Left hindlimb (tissue), 1 donor: ENCODE measurements around the gene TBC1D4.

Experiments used
- DNase-seq: peaks from one replicate; pipeline ENCODE4 v3.0.0-alpha.2; 2018

Gene TBC1D4

DNA sequence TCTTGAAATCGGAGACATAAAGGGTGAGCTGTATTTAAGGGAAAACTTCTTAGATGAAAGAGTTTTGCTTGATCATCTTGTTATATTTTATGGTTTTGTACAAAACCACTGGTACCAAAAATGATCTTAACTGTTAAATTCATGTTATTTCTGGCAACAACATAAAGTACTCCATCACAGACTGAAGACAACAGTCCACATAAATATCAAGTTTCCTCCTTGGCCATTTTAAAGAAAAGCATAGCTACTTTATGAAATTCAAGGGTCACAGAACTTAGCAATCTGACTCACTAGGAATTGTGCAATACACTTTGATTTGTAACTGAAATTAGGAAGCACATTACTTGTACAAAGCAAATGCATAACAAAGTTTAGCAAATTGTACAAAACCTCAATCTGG, 66.3 kb downstream of the TBC1D4 start:
- DNase-seq = no peak

DNA sequence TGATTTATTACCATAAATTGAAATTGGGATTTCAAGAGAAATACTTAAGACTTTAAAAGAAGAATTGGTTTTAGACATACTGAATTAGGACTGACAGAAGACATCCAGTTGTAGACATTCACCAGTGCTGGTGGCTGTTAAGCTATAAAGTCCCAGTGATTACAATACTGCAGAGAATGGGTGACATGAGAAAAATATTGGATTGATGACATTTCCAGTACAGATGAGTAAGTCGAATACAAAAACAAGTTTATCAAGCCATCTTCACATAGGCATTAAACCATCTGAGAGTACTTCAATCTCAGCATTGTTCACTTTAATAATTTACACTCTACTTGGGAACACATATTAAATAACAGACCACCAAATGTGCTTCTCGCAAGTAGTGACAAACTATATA, 66.8 kb downstream of the TBC1D4 start:
- no peak for DNase-seq

DNA sequence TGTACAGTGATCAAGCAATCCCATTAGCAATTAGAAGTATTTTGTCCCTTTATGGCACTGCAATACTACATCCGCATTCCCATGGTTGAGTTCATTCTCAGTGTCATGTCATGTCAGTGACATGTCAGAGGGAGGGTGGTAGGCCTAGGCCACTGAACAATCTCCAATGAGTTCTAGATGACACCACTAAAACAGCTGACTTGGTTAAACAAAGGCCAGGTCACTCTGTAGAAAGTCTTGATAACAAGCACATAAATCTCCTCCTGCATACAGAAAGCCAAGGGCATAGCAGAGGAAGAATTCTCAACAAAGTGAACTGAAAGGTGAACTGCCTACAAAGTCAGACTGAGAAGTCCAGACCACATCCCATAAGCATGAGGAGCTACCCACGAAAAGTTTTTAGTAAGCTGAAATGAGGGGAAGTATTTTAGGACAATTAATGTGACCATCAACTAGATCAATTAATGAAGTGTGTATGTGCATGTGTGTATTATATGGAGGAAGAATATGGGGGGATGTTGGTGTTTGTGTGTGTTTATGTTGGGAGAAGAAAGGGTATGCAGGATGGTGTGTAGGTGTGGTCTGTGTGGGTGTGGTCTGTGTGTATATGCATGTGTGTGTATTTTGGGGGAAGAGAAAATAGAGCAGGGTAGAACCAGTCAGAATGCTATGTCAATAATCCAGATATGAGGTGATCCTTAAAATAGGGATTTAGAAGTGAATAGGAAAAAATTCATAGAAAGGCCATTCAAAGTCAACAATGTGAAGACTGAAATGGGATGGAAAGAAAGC, 67.7 kb downstream of the TBC1D4 start:
- DNase-seq = no peak

DNA sequence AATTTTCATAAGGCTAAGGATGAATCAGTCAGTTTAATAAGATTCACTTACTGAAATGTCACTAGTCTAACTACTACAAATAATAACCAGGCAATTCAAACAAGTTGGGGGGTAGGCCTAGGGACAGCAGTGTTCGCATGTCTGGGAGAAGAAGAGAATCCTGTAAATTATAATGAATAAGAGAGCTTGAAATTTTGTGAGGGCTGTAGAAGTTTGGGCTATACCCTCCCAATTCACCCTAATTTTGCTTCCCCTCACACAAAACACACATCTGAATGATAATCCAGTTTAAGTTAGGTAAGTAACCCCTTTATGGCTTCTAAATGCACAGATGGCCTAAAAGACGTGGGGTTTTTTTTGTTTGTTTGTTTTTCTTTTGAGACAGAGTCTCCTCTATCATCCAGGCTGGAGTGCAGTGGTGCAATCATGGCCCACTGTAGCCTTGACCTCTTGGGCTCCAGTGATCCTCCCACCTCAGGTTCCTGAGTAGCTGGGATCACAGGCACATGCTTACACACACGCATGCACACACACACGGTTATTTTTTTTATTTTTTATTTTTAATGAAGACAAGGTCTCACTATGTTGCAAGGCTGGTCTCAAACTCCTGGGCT, 69.9 kb downstream of the TBC1D4 start:
- DNase-seq = no peak

GRCh38 chr13:75410207-75410606, 71.8 kb downstream of the TBC1D4 start:
- DNase-seq = no peak

DNA sequence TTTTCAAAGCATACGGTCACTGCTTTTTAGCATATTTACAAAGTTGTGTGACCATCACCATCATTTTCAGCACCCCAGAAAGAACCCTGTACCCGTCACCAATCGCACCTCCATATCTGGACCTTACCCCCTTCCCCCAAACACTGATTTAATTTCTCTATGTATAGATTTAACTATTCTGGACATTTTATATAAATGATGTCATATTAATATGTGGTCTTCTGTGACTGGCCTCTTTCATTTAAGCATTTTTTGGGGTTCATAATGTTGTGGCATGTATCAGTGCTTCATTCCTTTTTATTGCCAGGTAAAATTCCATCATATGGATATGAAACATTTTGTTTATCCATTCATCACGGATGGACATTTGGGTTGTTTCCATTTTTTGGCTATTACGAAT, 74.0 kb downstream of the TBC1D4 start:
- DNase-seq = no peak

DNA sequence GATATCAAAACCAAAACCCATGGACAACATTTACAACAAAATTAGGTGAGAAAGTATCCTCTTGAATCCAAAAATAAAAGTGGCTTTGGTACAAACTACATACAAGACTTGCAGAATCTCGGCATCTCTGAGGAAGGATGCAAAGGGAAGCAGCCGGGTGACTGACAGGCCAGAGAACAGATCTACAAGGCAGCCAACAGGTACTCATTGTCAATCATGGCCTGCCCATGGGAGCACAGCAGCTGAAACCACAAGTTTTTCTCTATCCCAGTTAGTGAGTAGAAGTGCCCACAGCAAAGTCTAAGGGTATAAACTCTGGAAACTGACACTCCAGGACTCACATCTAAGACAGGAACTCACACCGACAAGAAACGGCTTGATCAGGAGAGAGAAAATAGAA, 74.5 kb downstream of the TBC1D4 start:
- DNase-seq = no peak

DNA sequence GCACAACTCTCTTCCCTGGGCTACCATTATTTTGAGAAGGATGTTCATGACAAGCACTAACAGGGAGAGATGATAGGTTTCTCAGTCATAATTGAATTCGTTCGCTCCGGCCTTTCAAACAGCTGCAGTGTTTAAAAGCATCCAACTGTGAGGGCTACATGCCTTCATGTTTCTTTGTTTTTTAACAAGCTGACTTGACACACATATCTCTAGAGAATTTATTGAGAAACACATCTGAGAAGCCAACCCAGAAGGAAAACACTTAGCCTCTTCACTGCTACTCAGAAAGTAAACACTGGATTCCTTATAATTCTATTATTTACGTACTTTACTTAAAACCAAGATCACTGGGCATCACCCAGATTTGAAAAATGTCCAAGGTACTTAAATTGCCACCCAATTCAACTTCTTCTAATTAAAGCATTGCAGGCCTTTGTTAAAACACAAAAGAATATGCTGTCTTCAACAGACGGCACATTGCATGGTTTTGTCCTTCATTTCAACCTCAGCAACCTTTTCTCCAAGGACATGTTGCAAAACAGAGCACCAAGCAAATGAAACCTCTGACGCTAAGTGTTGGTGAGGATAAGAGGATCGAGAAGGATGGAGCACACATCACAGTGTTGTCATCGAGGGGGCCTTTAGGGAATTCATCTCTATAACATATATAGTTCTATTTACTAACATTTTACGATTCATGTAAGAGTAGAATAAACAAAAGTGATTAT, 75.8 kb downstream of the TBC1D4 start:
- no peak for DNase-seq

GRCh38 chr13:75404726-75405125, 77.2 kb downstream of the TBC1D4 start:
- no peak for DNase-seq

GRCh38 chr13:75402787-75403186, 79.2 kb downstream of the TBC1D4 start:
- DNase-seq = no peak

- no peak for DNase-seq
Measured at GRCh38 chr13:75400775-75401174, 81.2 kb downstream of the TBC1D4 start.

- no peak for DNase-seq
Measured at GRCh38 chr13:75399879-75400217, 82.1 kb downstream of the TBC1D4 start.

GRCh38 chr13:75399168-75399878, 82.6 kb downstream of the TBC1D4 start:
- no peak for DNase-seq

DNA sequence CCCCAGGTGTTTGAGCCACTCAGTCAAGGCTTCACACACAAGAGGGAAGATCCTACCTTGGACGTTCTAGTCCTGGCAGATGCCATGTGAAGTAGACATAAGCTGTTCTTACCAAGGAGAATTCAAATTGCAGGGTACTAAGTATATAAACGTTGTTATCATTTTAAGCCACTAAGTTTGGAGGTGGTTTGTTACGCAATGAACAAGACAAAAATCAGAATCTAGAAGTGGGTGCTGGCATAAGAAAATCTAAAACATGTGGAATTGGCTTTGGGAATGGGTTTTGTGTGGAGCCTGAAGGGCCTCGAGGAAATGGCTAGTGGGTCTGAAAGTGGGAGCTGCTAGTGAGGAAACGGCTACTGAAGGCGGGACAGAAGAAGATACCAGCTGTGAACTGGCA, 83.9 kb downstream of the TBC1D4 start:
- DNase-seq = no peak

GRCh38 chr13:75395901-75396300, 86.1 kb downstream of the TBC1D4 start:
- DNase-seq = no peak

- no peak for DNase-seq
Measured at GRCh38 chr13:75395066-75395465, 86.9 kb downstream of the TBC1D4 start.

GRCh38 chr13:75393839-75394520, 88.0 kb downstream of the TBC1D4 start:
- DNase-seq = no peak

GRCh38 chr13:75391432-75392100, 90.4 kb downstream of the TBC1D4 start:
- DNase-seq = no peak

GRCh38 chr13:75390229-75390628, 91.7 kb downstream of the TBC1D4 start:
- no peak for DNase-seq

- no peak for DNase-seq
Measured at GRCh38 chr13:75385708-75386083, 96.3 kb downstream of the TBC1D4 start.

GRCh38 chr13:75384879-75385707, 96.9 kb downstream of the TBC1D4 start:
- no peak for DNase-seq
